Loucy (cell line): ENCODE results near the gene PLEKHH2.

ENCODE experiments used
- CTCF ChIP-seq: fragments of 200-600 bp; sonication (generic); conservative IDR thresholded peaks from 2 replicates; pipeline ENCODE4 v1.5.1; 2014; ENCODE audit warnings: mild to moderate bottlenecking, antibody characterized with exemption, low read length
- EZH2phosphoT487 ChIP-seq: fragments of 200-600 bp; IDR thresholded peaks from 2 replicates; pipeline ENCODE4 v1.6.1; 2018; ENCODE audit warnings: antibody characterized with exemption, mild to moderate bottlenecking, moderate library complexity, borderline replicate concordance

DNA sequence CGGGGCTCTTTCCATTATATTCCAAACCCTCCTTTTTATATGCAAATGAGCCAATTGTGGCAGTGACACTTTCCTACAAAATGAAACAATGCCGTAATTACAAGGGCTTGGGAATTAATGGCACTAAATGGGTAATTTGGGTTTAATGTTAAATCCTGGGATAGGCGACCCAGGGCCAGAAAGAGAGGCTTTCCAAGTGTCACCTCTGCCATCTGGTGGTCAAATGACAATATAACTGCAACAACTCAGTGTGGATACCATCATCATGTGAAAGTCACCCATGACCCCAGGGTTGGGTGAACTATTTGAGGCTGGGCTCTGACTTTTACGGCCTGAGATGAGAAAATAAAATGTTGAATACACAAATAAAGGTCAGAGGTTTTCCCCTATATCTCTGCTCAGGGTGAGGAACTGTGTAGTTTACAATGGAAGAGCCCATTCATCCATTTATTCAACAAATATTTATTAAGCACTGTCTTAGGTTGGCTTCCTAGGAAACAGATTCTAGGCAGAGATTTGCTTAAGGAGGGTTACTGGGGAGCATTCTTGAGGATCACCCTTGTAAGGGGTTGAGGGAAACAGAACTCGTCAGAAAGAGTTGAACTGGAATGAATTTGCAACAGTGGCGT is 27.7 kb upstream of the PLEKHH2 start:
- peak; percentile 82 for TF ChIP-seq CTCF
- no peak for TF ChIP-seq EZH2phosphoT487
